ENCODE measurements around the gene UNC13A. TPM values are rescaled to one million over a fixed set of nuclear protein-coding genes. Genes with fewer than 3 reads are reported as not detected.
"Not testable (repeated sequence)": the region's sequence is repeated elsewhere in the genome, so short reads cannot be mapped to it uniquely, and the experiment has no call there.

UNC13A gene
- total and polyA plus RNA-seq, 2 of the 8 experiments (the other 6 are each of a cell fraction or from before 2014, with no cell fraction given), result 13.1 to 47.6 TPM

- H4K20me1 ChIP-seq (replicated peaks in 1 of 2; ENCODE audit: control insufficient read depth in 1 of 2, insufficient read depth in 2 of 2, low read length in 2 of 2); H3K9ac ChIP-seq (replicated peaks in 1 of 4; ENCODE audit: extremely low read depth in 1 of 4, low read depth in 3 of 4, low read length in 3 of 4); H3K79me2 ChIP-seq (ENCODE audit: control insufficient read depth in 1 of 2, insufficient read depth in 2 of 2, low read length in 2 of 2); POLR2A ChIA-PET (ENCODE audit: partially characterized antibody); H4K91ac ChIP-seq (replicated peaks; ENCODE audit: insufficient read length, low read length); H4K8ac ChIP-seq (ENCODE audit: extremely low read depth, insufficient read depth, low read length); H3K79me1 ChIP-seq (ENCODE audit: low read depth, low read length); H4K5ac ChIP-seq (ENCODE audit: insufficient read length, low read depth, low read length); H3K18ac ChIP-seq (ENCODE audit: extremely low read depth, low read length); H2BK20ac ChIP-seq (ENCODE audit: low read length); H3K14ac ChIP-seq (ENCODE audit: insufficient read length); H3K56ac ChIP-seq (replicated peaks; ENCODE audit: insufficient read length, low read depth, low read length); H3K23me2 ChIP-seq (ENCODE audit: low read depth, low read length); H3K23ac ChIP-seq (ENCODE audit: insufficient read length); H3K4me2 ChIP-seq (ENCODE audit: insufficient read depth in 1 of 2, low read depth in 2 of 2, low read length in 2 of 2); DNase-seq (ENCODE audit: low read depth in 1 of 2, low spot score in 2 of 2); H2BK12ac ChIP-seq (ENCODE audit: low read depth, low read length); H3K27ac ChIP-seq (ENCODE audit: low read depth, low read length); H3K4ac ChIP-seq (replicated peaks; ENCODE audit: insufficient read length, low read depth, low read length); H3K9me3 ChIP-seq (ENCODE audit: insufficient read depth in 2 of 2, low read depth in 1 of 2, low read length in 1 of 2); FAIRE-seq; H3K4me3 ChIP-seq (ENCODE audit: extremely low read depth in 1 of 4, insufficient read depth in 2 of 4, low read depth in 3 of 4, low read length in 4 of 4); H2BK120ac ChIP-seq (replicated peaks; ENCODE audit: low read depth, low read length); H2AK5ac ChIP-seq (ENCODE audit: low read depth, low read length); H2BK5ac ChIP-seq (ENCODE audit: low read depth, low read length); CTCF ChIA-PET (ENCODE audit: partially characterized antibody); H2AFZ ChIP-seq (ENCODE audit: low read length); H3K36me3 ChIP-seq (ENCODE audit: control insufficient read depth in 2 of 4, insufficient read depth in 4 of 4, low read length in 3 of 4); H3K27me3 ChIP-seq (replicated peaks in 1 of 4; ENCODE audit: control insufficient read depth in 3 of 4, extremely low read depth in 1 of 4, insufficient read depth in 3 of 4, low read length in 3 of 4); H2BK15ac ChIP-seq (ENCODE audit: low read length); H3K4me1 ChIP-seq (replicated peaks in 1 of 4; ENCODE audit: control insufficient read depth in 3 of 4, insufficient read depth in 4 of 4, low read length in 3 of 4): not testable (repeated sequence)
- 83% methylated on average over 7 of the region's 7 CpGs; no CpG with 5 or more reads in 1 of the 2 experiments for WGBS, 2 experiments (ENCODE audit: extremely low coverage in 1 of 2, insufficient coverage in 1 of 2, insufficient read length in 1 of 2, insufficient replicate concordance in 2 of 2, low coverage in 1 of 2, low lambda C conversion rate in 2 of 2, missing lambda C conversion rate in 1 of 2)
These were observed 93.9 kb downstream of the UNC13A start for GRCh38 chr19:17594296-17594695.
